Left ventricle myocardium inferior (tissue), 1 donor: ENCODE data around the gene P2RY11. TPM values are rescaled to one million over a fixed set of nuclear protein-coding genes. Genes with fewer than 3 reads are reported as not detected.

Source experiments
- DNase-seq: peaks from one replicate; pipeline ENCODE4 v3.0.0-alpha.2; 2020
- H3K27ac ChIP-seq: fragments of 200-600 bp; replicated peaks from 2 replicates; pipeline ENCODE4 v1.8.0; 2021
- H3K27me3 ChIP-seq: fragments of 200-600 bp; 2 replicates; pipeline ENCODE4 v1.8.0; 2021; ENCODE audit warnings: low read depth
- H3K36me3 ChIP-seq: fragments of 200-600 bp; 2 replicates; pipeline ENCODE4 v1.8.0; 2021
- H3K4me1 ChIP-seq: fragments of 200-600 bp; 2 replicates; pipeline ENCODE4 v1.8.0; 2021
- H3K4me3 ChIP-seq: fragments of 200-600 bp; 2 replicates; pipeline ENCODE4 v1.8.0; 2021; ENCODE audit warnings: mild to moderate bottlenecking, moderate library complexity
- H3K9me3 ChIP-seq: fragments of 200-600 bp; replicated peaks from 2 replicates; pipeline ENCODE4 v1.8.0; 2021
- CTCF ChIP-seq: fragments of 200-600 bp; IDR thresholded peaks from 2 replicates; pipeline ENCODE4 v1.8.0; 2021; ENCODE audit warnings: antibody characterized with exemption, mild to moderate bottlenecking, borderline replicate concordance
- intact Hi-C: fragments of 100-400 bp; cut with micrococcal nuclease; formaldehyde crosslinking; loops from one replicate; pipeline ENCODE4 v1.11.0; 2022
- total RNA-seq: library from RNA; stranded (reverse); fragmentation: NEBNext Ultra II Directional; extraction: Animal tissue kit (Norgen Biotek cat#: 25700); gene quantifications from one replicate; pipeline ENCODE4 v1.2.1, GENCODE V29; 2021
- donor health status: DM: no; HTN: yes; CAD: no; lungs with severe emphysema.

P2RY11 gene
- total RNA-seq, 1 donor from 2014 or later, result 4.1 TPM

DNA sequence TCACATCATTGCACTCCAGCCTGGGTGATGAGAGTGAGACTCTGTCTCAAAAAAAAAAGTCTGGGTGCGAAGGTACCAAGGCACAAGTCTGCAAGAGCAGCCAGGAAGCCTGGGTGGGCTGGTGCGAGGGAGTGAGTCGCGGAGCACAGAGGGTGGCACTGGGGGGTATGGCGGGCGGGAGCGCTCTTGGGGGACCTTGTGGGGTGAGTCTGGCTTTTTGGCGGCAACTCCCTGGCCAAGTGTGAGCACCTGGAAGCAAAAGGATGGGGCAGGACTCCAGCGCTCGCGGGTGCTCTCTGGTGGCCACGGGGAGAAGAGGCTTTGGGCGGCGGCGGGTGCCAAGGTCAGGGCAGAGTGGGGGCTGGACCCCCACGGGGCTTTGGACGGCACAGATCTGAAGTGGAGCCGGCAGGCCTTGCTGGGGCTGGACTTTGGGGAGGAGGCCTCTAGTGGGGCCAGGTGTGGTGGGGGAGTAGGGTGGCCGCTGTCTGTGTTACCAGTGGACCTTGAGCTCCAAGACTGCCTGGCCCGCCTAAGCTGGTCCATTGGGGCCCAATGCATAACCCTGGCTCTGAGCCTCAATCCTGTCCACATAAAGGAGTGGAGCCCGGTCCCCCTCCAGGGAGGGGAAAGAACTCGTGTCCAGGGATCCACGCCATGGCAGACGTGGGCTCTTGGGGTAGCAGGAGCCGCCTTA lies 1.6 kb downstream of the P2RY11 start:
- Histone ChIP-seq H3K27ac (peak overlapping the region; percentile 18), H3K4me1 (peaks cover 19% of the 10 kb centered on the region), H3K27me3 (no peaks in the 10 kb centered on the region), H3K9me3 (no peaks in the 10 kb centered on the region), H3K4me3 (no peak overlapping the region), H3K36me3 (peaks cover 71% of the 10 kb centered on the region)
- DNase-seq, result no peak
- peak; percentile 63 for TF ChIP-seq CTCF
- intact Hi-C loops, result no loop called here

GRCh38 chr19:10113592-10113963 lies 2.1 kb downstream of the P2RY11 start:
- Histone ChIP-seq H3K27ac (peak overlapping the region; percentile 18), H3K4me1 (peaks cover 23% of the 10 kb centered on the region), H3K27me3 (no peaks in the 10 kb centered on the region), H3K36me3 (peaks cover 71% of the 10 kb centered on the region), H3K9me3 (no peaks in the 10 kb centered on the region), H3K4me3 (no peak overlapping the region)
- intact Hi-C loops, result no loop called here
- no peak for TF ChIP-seq CTCF
- DNase-seq, result no peak

DNA sequence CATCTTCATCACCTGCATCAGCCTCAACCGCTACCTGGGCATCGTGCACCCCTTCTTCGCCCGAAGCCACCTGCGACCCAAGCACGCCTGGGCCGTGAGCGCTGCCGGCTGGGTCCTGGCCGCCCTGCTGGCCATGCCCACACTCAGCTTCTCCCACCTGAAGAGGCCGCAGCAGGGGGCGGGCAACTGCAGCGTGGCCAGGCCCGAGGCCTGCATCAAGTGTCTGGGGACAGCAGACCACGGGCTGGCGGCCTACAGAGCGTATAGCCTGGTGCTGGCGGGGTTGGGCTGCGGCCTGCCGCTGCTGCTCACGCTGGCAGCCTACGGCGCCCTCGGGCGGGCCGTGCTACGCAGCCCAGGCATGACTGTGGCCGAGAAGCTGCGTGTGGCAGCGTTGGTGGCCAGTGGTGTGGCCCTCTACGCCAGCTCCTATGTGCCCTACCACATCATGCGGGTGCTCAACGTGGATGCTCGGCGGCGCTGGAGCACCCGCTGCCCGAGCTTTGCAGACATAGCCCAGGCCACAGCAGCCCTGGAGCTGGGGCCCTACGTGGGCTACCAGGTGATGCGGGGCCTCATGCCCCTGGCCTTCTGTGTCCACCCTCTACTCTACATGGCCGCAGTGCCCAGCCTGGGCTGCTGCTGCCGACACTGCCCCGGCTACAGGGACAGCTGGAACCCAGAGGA lies 2.6 kb downstream of the P2RY11 start:
- intact Hi-C loops, result no loop called here
- no peaks in the 10 kb centered on the region for H3K9me3 ChIP-seq
- no peak for DNase-seq
- H3K27me3 ChIP-seq, result no peaks in the 10 kb centered on the region
- peaks cover 66% of the 10 kb centered on the region for H3K36me3 ChIP-seq
- peaks cover 28% of the 10 kb centered on the region for H3K4me1 ChIP-seq
- no peak for TF ChIP-seq CTCF
- H3K4me3 ChIP-seq, result no peak overlapping the region
- no peak overlapping the region for H3K27ac ChIP-seq

DNA sequence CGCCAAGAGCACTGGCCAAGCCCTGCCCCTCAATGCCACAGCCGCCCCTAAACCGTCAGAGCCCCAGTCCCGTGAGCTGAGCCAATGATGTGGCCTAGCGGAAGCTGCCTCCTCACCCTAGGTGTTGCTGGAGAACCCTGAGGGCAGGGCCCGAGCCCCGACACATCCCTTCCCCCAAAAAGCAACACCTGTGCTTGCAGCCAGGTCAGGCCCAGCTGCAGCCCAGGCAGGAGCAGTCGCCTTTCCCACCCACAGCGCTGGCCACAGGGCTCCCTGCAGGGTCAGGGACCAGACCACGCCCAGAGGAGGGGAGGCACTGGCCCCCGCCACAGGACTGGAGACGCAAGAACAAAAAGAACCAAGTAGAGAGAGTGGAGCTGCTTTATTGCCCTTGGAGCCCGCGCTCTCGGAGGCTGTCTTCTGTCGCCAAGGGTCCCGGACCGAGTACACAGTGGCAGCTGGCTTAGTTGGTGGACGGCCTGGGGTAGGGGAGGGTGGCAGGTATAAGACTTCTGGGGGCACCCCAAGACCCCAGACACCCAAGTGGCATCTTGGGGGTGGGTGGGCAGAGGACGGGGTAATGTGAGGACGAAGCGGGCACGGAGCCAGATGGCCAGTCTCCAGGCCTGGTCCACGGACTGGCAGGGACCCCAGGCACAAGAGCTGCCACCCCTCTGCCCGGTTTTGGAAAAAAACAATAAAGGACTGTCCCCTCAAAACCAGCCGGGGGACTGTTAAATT lies 3.3 kb downstream of the P2RY11 start:
- TF ChIP-seq CTCF, result no peak
- Histone ChIP-seq H3K36me3 (peaks cover 58% of the 10 kb centered on the region), H3K27ac (no peak overlapping the region), H3K4me3 (no peak overlapping the region), H3K27me3 (no peaks in the 10 kb centered on the region), H3K9me3 (no peaks in the 10 kb centered on the region), H3K4me1 (peaks cover 33% of the 10 kb centered on the region)
- intact Hi-C loops, result no loop called here
- no peak for DNase-seq

DNA sequence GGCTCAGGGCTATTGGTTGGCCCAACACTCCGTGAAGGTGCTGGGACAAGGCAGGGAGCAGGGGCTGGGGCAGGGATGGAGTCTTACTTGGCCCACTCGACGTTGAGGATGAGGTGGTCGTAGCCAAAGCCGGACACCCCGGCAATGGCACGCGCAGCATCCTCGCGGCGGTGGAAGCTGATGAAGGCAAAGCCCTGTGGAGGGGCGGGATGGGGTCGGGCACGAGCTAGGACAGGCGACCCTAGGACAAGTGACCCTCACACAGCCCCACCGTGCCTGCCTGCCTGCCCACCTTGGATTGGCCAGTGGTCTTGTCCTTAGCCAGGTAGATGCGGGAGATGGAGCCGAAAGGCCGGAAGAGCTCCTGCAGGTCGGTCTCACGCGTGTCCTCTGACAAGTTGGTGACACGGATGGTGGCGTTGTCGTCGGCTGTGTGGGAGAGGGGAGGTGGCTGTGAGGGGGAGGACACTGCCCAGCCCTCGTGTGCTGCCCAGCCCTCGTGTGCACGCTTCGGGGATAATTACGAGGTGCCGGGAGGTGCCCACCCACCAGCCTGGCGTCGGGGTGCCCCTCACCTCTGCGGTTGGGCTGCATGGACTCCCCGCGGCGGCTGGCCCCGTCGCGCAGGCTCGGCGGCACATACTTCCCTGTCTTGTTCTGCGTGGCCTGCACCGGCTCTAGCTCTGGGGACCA lies 4.0 kb downstream of the P2RY11 start:
- intact Hi-C loops, result no loop called here

More for the DNA sequence above, 4.0 kb downstream of the P2RY11 start:
- H3K9me3 ChIP-seq, result no peaks in the 10 kb centered on the region
- no peak overlapping the region for H3K27ac ChIP-seq
- peaks cover 40% of the 10 kb centered on the region for H3K4me1 ChIP-seq
- no peaks in the 10 kb centered on the region for H3K27me3 ChIP-seq
- no peak overlapping the region for H3K4me3 ChIP-seq
- peaks cover 51% of the 10 kb centered on the region for H3K36me3 ChIP-seq
- DNase-seq, result no peak
- no peak for TF ChIP-seq CTCF
